Measurements from ENCODE around the gene MASP1.
A peak's percentile ranks its signal among the peaks of the same experiment; 100 is the strongest.

MASP1 gene

DNA sequence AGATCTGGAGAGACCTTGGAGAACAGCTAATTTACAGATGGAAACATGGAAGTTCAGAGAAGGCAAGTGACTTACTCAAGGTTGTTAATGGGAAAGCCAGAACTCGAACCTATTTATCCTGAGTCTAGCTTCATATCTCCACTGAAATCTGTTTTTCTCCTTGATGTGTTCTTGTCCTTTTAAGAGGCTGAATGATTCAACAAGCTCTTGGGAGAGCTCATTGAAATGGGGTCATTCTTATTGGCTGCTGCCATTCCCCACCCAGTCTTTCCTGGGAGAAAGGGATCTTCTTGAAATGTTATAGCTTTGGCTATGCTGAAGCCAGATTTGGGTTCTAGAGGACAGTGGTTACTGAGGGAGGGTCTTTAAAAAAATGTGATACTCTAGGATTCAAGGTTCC, 53.3 kb downstream of the MASP1 start:
- CTCF ChIA-PET: interaction anchor here (0.8 to 1.9 kb wide), 2 partner anchors 18 to 136 kb away, joined by 3 to 6 read pairs; no protein-coding TSS in a partner anchor
- POLR2A ChIA-PET: no interaction called here
- no peak for DNase-seq (ENCODE audit: low read depth, low spot score)
- H3K4me3 ChIP-seq (ENCODE audit: low read depth, low read length): no peak overlapping the region
- TF ChIP-seq, protein P1, sequence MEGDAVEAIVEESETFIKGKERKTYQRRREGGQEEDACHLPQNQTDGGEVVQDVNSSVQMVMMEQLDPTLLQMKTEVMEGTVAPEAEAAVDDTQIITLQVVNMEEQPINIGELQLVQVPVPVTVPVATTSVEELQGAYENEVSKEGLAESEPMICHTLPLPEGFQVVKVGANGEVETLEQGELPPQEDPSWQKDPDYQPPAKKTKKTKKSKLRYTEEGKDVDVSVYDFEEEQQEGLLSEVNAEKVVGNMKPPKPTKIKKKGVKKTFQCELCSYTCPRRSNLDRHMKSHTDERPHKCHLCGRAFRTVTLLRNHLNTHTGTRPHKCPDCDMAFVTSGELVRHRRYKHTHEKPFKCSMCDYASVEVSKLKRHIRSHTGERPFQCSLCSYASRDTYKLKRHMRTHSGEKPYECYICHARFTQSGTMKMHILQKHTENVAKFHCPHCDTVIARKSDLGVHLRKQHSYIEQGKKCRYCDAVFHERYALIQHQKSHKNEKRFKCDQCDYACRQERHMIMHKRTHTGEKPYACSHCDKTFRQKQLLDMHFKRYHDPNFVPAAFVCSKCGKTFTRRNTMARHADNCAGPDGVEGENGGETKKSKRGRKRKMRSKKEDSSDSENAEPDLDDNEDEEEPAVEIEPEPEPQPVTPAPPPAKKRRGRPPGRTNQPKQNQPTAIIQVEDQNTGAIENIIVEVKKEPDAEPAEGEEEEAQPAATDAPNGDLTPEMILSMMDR (IDR thresholded peaks at IDR 0.05; ENCODE audit: insufficient read depth, low read length, missing control alignments): no peak

DNA sequence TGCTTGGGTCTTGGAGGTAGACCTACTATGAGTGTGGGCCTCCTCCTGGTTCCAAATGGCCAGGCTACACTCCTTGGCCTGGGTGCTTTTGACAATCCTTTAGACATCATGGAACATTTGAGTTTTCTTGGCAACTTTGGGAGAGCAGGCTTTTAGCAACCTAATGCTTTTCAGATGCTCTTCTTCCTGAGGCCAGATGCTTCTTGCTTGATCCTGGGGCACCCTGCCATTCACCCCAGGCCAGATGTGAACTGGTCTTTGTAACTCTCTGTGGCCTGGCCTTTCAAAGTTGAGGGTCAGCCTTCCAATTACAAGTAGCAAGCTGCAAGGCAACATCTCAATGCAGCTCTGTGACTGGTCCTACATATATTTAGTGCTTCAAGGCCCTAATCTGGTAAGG, 53.8 kb downstream of the MASP1 start:
- no peak for DNase-seq (ENCODE audit: low read depth, low spot score)
- CTCF ChIA-PET: interaction anchor here (1.7 to 1.9 kb wide), 2 partner anchors 17 to 20 kb away, joined by 5 to 6 read pairs; no protein-coding TSS in a partner anchor
- TF ChIP-seq, protein P1 (IDR thresholded peaks at IDR 0.05; ENCODE audit: insufficient read depth, low read length, missing control alignments): no peak
- no peak overlapping the region for H3K4me3 ChIP-seq (ENCODE audit: low read depth, low read length)
- POLR2A ChIA-PET: no interaction called here

DNA sequence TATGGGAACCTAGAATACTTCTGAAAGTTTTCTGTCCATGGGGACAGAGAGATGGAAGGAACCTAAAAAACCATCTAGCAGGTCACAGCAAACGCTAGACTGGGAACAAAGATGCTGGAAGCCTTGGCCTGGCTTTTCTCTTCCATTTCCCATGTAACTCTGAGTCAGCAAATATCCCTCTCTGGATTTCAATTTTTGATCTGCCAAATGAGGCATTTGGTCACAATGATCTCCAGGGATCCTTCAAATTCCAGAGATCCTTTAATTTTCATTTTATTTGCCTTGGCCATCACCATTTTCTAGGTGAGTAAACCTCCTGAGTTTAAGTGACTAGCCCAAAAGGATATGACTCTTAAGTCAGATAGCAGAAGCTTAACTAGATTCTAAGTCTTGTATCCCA, 54.6 kb downstream of the MASP1 start:
- DNase-seq (ENCODE audit: low read depth, low spot score): no peak
- ChIA-PET POLR2A (no interaction called here), CTCF (interaction anchor here (1.3 to 1.9 kb wide), 3 partner anchors 16 to 82 kb away, joined by 3 to 6 read pairs (median 5); no protein-coding TSS in a partner anchor)
- TF ChIP-seq, protein P1 (IDR thresholded peaks at IDR 0.05; ENCODE audit: insufficient read depth, low read length, missing control alignments): no peak
- no peak overlapping the region for H3K4me3 ChIP-seq (ENCODE audit: low read depth, low read length)

DNA sequence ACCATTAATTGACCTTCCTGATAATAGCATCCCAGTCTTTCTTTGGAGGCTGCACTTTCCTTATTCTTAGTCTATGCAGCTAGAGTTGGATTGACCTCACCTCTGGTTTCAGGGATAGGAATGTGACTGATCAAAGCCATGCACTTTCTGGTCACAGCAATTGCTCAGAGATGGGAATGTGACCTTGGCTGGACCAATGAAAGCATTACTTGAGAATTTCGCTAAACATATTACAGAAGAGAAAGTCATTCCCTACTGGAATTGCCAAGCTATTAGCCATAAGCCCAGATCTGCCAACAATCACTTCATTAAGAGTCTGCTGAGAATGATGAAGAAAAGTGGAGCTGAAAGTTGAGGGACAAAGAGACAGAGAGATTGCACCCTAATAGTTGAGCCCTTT, 61.5 kb downstream of the MASP1 start:
- TF ChIP-seq, protein P1 (IDR thresholded peaks at IDR 0.05; ENCODE audit: insufficient read depth, low read length, missing control alignments): no peak
- POLR2A ChIA-PET: no interaction called here
- CTCF ChIA-PET: interaction anchor here (1.2 to 18.9 kb wide), 5 partner anchors 9 to 449 kb away, joined by 3 to 442 read pairs (median 14); no protein-coding TSS in a partner anchor

DNA sequence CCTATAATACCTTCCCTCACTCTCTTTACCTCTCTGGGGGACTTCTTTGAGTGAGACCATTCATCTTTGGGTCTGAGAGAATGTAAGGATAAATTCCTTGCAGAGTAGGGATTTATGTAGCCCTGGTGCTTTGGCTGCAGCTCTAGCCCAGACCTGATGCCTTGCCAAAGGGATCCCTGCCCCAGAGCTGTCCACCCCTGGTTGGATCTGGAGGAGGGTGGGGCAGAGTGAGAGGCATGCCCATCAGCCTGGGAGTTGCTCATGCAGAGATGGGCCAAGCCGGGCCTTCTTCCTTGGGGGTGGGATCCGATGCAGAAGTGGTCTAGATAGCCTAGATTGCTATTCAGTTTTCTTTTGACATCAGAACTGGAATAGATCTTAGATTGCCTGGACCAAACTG, 62.8 kb downstream of the MASP1 start:
- H3K4me3 ChIP-seq (ENCODE audit: low read depth, low read length): no peak overlapping the region
- ChIA-PET POLR2A (interaction anchor here (0.7 kb wide), 1 partner anchor 69 kb away, joined by 3 read pairs; no protein-coding TSS in a partner anchor), CTCF (interaction anchor here (1.0 to 19.8 kb wide), 4 partner anchors 8 to 486 kb away, joined by 3 to 538 read pairs (median 228); partner anchors contain the start of gene SST)
- no peak for DNase-seq (ENCODE audit: low read depth, low spot score)
- TF ChIP-seq, protein P1 (IDR thresholded peaks at IDR 0.05; ENCODE audit: insufficient read depth, low read length, missing control alignments): no peak

More for the DNA sequence above, 61.5 kb downstream of the MASP1 start:
- H3K4me3 ChIP-seq (ENCODE audit: low read depth, low read length): no peak overlapping the region
- no peak for DNase-seq (ENCODE audit: low read depth, low spot score)

DNA sequence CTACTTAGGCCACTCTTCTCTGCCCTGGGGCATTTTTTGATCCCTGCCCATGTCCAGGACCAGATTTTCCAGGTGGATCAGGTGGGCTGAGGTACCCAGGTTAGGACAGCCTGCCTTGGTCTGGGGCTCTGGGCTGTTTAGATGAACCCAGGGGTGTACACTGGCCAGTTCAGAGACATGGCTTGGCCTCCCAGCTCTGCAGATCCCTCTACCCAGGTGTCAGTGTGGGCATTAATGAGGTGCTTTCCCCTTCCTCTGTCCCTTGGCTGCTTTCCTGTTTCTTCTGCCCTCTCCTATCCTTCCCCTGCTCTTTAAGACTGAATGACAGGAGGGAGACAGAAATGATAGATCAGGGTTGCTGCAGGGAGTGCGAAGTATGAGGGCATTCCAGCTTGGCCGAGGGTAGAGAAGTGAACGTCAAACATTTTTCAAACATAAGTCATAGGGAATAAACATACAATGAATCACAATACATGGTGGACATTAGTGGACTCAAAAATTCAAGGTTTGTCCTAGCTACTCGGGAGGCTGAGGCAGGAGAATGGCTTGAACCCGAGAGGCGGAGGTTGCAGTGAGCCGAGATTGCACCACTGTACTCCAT, 63.8 kb downstream of the MASP1 start:
- TF ChIP-seq, protein P1 (IDR thresholded peaks at IDR 0.05; ENCODE audit: insufficient read depth, low read length, missing control alignments): no peak
- ChIA-PET CTCF (interaction anchor here (0.9 to 19.8 kb wide), 10 partner anchors 9 to 487 kb away, joined by 3 to 538 read pairs (median 4); partner anchors contain the start of gene SST), POLR2A (interaction anchor here (0.5 to 1.4 kb wide), 5 partner anchors 16 to 68 kb away, joined by 3 to 4 read pairs (median 3); no protein-coding TSS in a partner anchor)
- DNase-seq (ENCODE audit: low read depth, low spot score): peak; percentile 46
- no peak overlapping the region for H3K4me3 ChIP-seq (ENCODE audit: low read depth, low read length)
